Right lobe of liver (tissue), 6 donors: ENCODE measurements around the gene NOTCH4. TPM values are rescaled to one million over a fixed set of nuclear protein-coding genes. Genes with fewer than 3 reads are reported as not detected.

ENCODE experiments used
- ATAC-seq, 4 donors: fragments of 200-7000 bp; cut with Tn5 transposase; one replicate each; pipeline ENCODE4 v1.9.1; 2020; ENCODE audit warnings: mild to moderate bottlenecking in 4 of 4, moderate library complexity in 4 of 4
- DNase-seq, 3 donors: peaks; one replicate each; pipeline ENCODE4 v3.0.0-alpha.2; 2020
- H3K27ac ChIP-seq, 3 donors: fragments of 200-600 bp; one replicate each; pipeline ENCODE4 v1.8.0; 2022
- H3K27me3 ChIP-seq, 2 donors: fragments of 200-600 bp; one replicate each; pipeline ENCODE4 v1.8.0; 2022
- H3K36me3 ChIP-seq, 4 donors: fragments of 200-600 bp; sonication (generic) in 1 of 4; one replicate each; pipeline versions ENCODE4 v1.5.1 to v1.8.0; 2017 to 2022; ENCODE audit warnings: control low read depth in 1 of 4
- H3K4me1 ChIP-seq, 4 donors: fragments of 200-600 bp; sonication (generic) in 1 of 4; one replicate each; pipeline versions ENCODE4 v1.5.1 to v1.8.0; 2017 to 2022; ENCODE audit warnings: control low read depth in 1 of 4
- H3K4me3 ChIP-seq, 3 donors: fragments of 200-600 bp; one replicate each; pipeline ENCODE4 v1.8.0; 2022
- H3K9me3 ChIP-seq, 4 donors: fragments of 200-600 bp; sonication (generic) in 1 of 4; one replicate each; pipeline versions ENCODE4 v1.5.1 to v1.8.0; 2017 to 2022; ENCODE audit warnings: control low read depth in 1 of 4
- CTCF ChIP-seq, 4 donors: fragments of 200-600 bp in 3 of 4; fragments of 450-650 bp in 1 of 4; IDR thresholded peaks; one replicate each; pipeline versions ENCODE4 v1.5.1 to v1.8.0; 2016 to 2022; ENCODE audit warnings: antibody characterized with exemption in 4 of 4, mild to moderate bottlenecking in 2 of 4
- POLR2A ChIP-seq: fragments of 450-650 bp; IDR thresholded peaks from one replicate; pipeline ENCODE4 v1.6.1; 2017; ENCODE audit warnings: antibody characterized with exemption, mild to moderate bottlenecking
- WGBS: methylation state at CpG from one replicate; pipeline ENCODE4 v1.1.6; 2018; ENCODE audit warnings: low coverage, low lambda C conversion rate; ENCODE audit not compliant: insufficient coverage; ENCODE audit errors: missing lambda C conversion rate; 5-methylcytosine and 5-hydroxymethylcytosine counted together
- intact Hi-C, 2 donors: fragments of 100-400 bp; cut with DNase I; formaldehyde crosslinking; loops; one replicate each; pipeline versions ENCODE4 v1.11.2 to v1.14.1; 2022
- total RNA-seq, 6 experiments: library from RNA; depleted of rRNA in 2 of 6; stranded (reverse); fragments of >200 nt in 2 of 6; fragmentation: NEBNext Ultra II Directional in 3 of 6; extraction: Animal tissue kit (Norgen Biotek cat#: 25700) in 3 of 6; gene quantifications; one replicate each; pipeline versions ENCODE4 v1.1.0 to v1.2.4, GENCODE V29; 2016 to 2023
- donor health status: DM: no; HTN: yes; CAD: no.
- donor health status: DM: no; HTN: no; CAD: no.
- donor health status: DM: no; HTN: no; CAD: no.
- donor health status: DM: no; HTN: yes; CAD: no.
- donor health status: DM: no; HTN: yes; CAD: no.

Gene NOTCH4
- total RNA-seq, 6 experiments from 2014 or later: 6.6 to 16.5 (median 8.9) TPM

- Histone ChIP-seq H3K4me1 (peaks cover 0 to 7% (median 0%) of the 10 kb centered on the region in 4 donors), H3K36me3 (peaks cover 0 to 13% (median 0%) of the 10 kb centered on the region in 4 donors), H3K4me3 (no peak overlapping the region), H3K9me3 (no peaks in the 10 kb centered on the region), H3K27me3 (no peaks in the 10 kb centered on the region), H3K27ac (no peak overlapping the region)
- TF ChIP-seq CTCF (IDR thresholded peaks at IDR 0.05): no peak
- no peak for TF ChIP-seq POLR2A
- intact Hi-C loops: loop anchor here in 1 of 2 donors (5.0 kb wide), 1 partner anchor 41 kb away; no protein-coding TSS in a partner anchor
- DNase-seq (no peak), ATAC-seq (no peak)
Measured at GRCh38 chr6:32158052-32158451, 65.8 kb downstream of the NOTCH4 start.

- H3K4me1 ChIP-seq: peaks cover 0 to 7% (median 0%) of the 10 kb centered on the region in 4 donors
- intact Hi-C loops: loop anchor here in 1 of 2 donors (5.0 kb wide), 1 partner anchor 40 kb away; no protein-coding TSS in a partner anchor
- no peak for ATAC-seq
- no peak overlapping the region for H3K4me3 ChIP-seq
- H3K27ac ChIP-seq: no peak overlapping the region
- H3K9me3 ChIP-seq: no peaks in the 10 kb centered on the region
- H3K27me3 ChIP-seq: no peaks in the 10 kb centered on the region
- H3K36me3 ChIP-seq: peaks cover 0 to 13% (median 0%) of the 10 kb centered on the region in 4 donors
- no peak for DNase-seq
- TF ChIP-seq POLR2A: no peak
- no peak for TF ChIP-seq CTCF (IDR thresholded peaks at IDR 0.05)
- whole genome bisulfite sequencing: 94% methylated on average over 6 of the region's 9 CpGs
Measured at GRCh38 chr6:32156891-32157290, 67.0 kb downstream of the NOTCH4 start.

- peaks cover 0 to 7% (median 0%) of the 10 kb centered on the region in 4 donors for H3K4me1 ChIP-seq
- no peaks in the 10 kb centered on the region for H3K9me3 ChIP-seq
- TF ChIP-seq POLR2A (peak; percentile 27), CTCF (IDR thresholded peaks at IDR 0.05) (peak; percentile 57 to 67 (median 60))
- no peaks in the 10 kb centered on the region for H3K27me3 ChIP-seq
- DNase-seq (peak; percentile 65 to 78 (median 75)), ATAC-seq (peak; percentile 81 to 87 (median 86))
- peaks cover 0 to 13% (median 0%) of the 10 kb centered on the region in 4 donors for H3K36me3 ChIP-seq
- intact Hi-C loops: loop anchor here (5.0 kb wide), 1 partner anchor 37 kb away; no protein-coding TSS in a partner anchor
- peak overlapping the region; percentile 74 to 78 (median 78) for H3K4me3 ChIP-seq
- WGBS: 0% methylated on average over 6 of the region's 34 CpGs
- peak overlapping the region; percentile 63 to 75 (median 74) for H3K27ac ChIP-seq
Measured at GRCh38 chr6:32154514-32155161, 69.2 kb downstream of the NOTCH4 start.

- peaks cover 0 to 13% (median 0%) of the 10 kb centered on the region in 4 donors for H3K36me3 ChIP-seq
- H3K27ac ChIP-seq: peak within 1 kb of the TSS; percentile 63 to 75 (median 74)
- H3K27me3 ChIP-seq: peaks cover 0 to 6% of the 10 kb centered on the region in 2 donors
- intact Hi-C loops: loop anchor here in 1 of 2 donors (5.0 kb wide), 1 partner anchor 37 kb away; no protein-coding TSS in a partner anchor
- TF ChIP-seq CTCF (IDR thresholded peaks at IDR 0.05): peak in 1 of 4 donors; percentile 12
- no peak for TF ChIP-seq POLR2A
- DNase-seq (peak; percentile 79 to 87 (median 85)), ATAC-seq (peak; percentile 81 to 83 (median 82))
- peaks cover 0 to 7% (median 0%) of the 10 kb centered on the region in 4 donors for H3K4me1 ChIP-seq
- H3K9me3 ChIP-seq: no peaks in the 10 kb centered on the region
- 4% methylated on average over 46 of the region's 52 CpGs for WGBS
- H3K4me3 ChIP-seq: peak within 1 kb of the TSS; percentile 74 to 78 (median 78)
Measured at GRCh38 chr6:32153564-32154513, 70.0 kb downstream of the NOTCH4 start, which contains the start of gene PPT2. TSS of gene PPT2 (plus strand) at chr6:32154141. CDS start at chr6:32154595, 454 bp downstream.
